PFSK-1 (cell line): Measurements from ENCODE around the gene MAD1L1.

Source experiments
- FOXP2 ChIP-seq: optimal IDR thresholded peaks from 2 replicates; pipeline ENCODE3; 2011; ENCODE audit warnings: borderline replicate concordance, control low read depth, inconsistent platforms; ENCODE audit not compliant: insufficient read depth; ENCODE audit errors: extremely low read length, extremely low read depth
- POLR2AphosphoS5 ChIP-seq: IDR thresholded peaks from 2 replicates; pipeline ENCODE4 v1.6.1; 2012; ENCODE audit warnings: low read depth, mild to moderate bottlenecking, control low read depth, low read length, moderate library complexity
- REST ChIP-seq, 2 experiments: IDR thresholded peaks; 2 replicates each; pipeline versions ENCODE4 v1.6.1 to v1.8.0; 2011 to 2012; ENCODE audit warnings: low read depth in 2 of 2, low read length in 2 of 2, control low read depth in 1 of 2, inconsistent platforms in 1 of 2, mild to moderate bottlenecking in 1 of 2, moderate library complexity in 1 of 2; ENCODE audit not compliant: insufficient read depth in 1 of 2
- SIN3A ChIP-seq: IDR thresholded peaks from 2 replicates; pipeline ENCODE4 v1.6.1; 2012; ENCODE audit warnings: mild to moderate bottlenecking, low read length, moderate library complexity, borderline replicate concordance; ENCODE audit not compliant: insufficient read depth
- TAF1 ChIP-seq: IDR thresholded peaks from 2 replicates; pipeline ENCODE4 v1.6.1; 2012; ENCODE audit warnings: low read length, control low read depth, borderline replicate concordance; ENCODE audit not compliant: insufficient read depth

MAD1L1 gene

GRCh38 chr7:2032876-2033407 is 199.8 kb downstream of the MAD1L1 start:
- no peak for TF ChIP-seq FOXP2
- no peak for TF ChIP-seq POLR2AphosphoS5
- no peak for TF ChIP-seq SIN3A
- TF ChIP-seq REST (IDR thresholded peaks at IDR 0.05; ENCODE audit: insufficient read depth in 1 of 2, low read depth in 2 of 2, low read length in 2 of 2) = no peak
- TF ChIP-seq TAF1 = no peak

- no peak for TF ChIP-seq FOXP2
- no peak for TF ChIP-seq TAF1
- TF ChIP-seq POLR2AphosphoS5 = no peak
Measured at GRCh38 chr7:2032030-2032875, 200.5 kb downstream of the MAD1L1 start.

- TF ChIP-seq SIN3A (no peak), FOXP2 (no peak), TAF1 (no peak), POLR2AphosphoS5 (no peak), REST (IDR thresholded peaks at IDR 0.05; ENCODE audit: insufficient read depth in 1 of 2, low read depth in 2 of 2, low read length in 2 of 2) (no peak)
Measured at GRCh38 chr7:2031451-2031845, 201.3 kb downstream of the MAD1L1 start.

GRCh38 chr7:2030475-2031450 is 202.0 kb downstream of the MAD1L1 start:
- no peak for TF ChIP-seq REST (IDR thresholded peaks at IDR 0.05; ENCODE audit: insufficient read depth in 1 of 2, low read depth in 2 of 2, low read length in 2 of 2)
- TF ChIP-seq POLR2AphosphoS5 = no peak
- no peak for TF ChIP-seq SIN3A
- TF ChIP-seq TAF1 = no peak
- TF ChIP-seq FOXP2 = no peak

GRCh38 chr7:2029936-2030335 is 202.8 kb downstream of the MAD1L1 start:
- no peak for TF ChIP-seq REST (IDR thresholded peaks at IDR 0.05; ENCODE audit: insufficient read depth in 1 of 2, low read depth in 2 of 2, low read length in 2 of 2)
- TF ChIP-seq POLR2AphosphoS5 = no peak
- TF ChIP-seq FOXP2 = no peak
- TF ChIP-seq TAF1 = no peak
- TF ChIP-seq SIN3A = no peak
